RWPE1 (cell line): ENCODE results near the gene ADAD1.

Experiments used
- CTCF ChIA-PET: fragments of 350-600 bp; sonication (Branson Sonifier 250); formaldehyde crosslinking; extraction: SDS; loops from one replicate; lab custom pipeline; 2021; lab: Yijun Ruan, JAX
- POLR2A ChIA-PET: fragments of 400-600 bp; formaldehyde crosslinking; extraction: SDS; loops from one replicate; lab custom pipeline; 2020; ENCODE audit warnings: antibody characterized with exemption; ENCODE audit not compliant: low non-redundant PET; lab: Yijun Ruan, JAX
- DNase-seq: peaks from one replicate; pipeline ENCODE4 v3.0.0; 2012; ENCODE audit warnings: low spot score
- H3K27ac ChIP-seq: fragments of 450-650 bp; 2 replicates; pipeline ENCODE4 v1.5.1; 2017
- CTCF ChIP-seq: fragments of 450-650 bp; conservative IDR thresholded peaks from 2 replicates; pipeline ENCODE4 v1.5.1; 2017; ENCODE audit warnings: low read depth, mild to moderate bottlenecking

ADAD1 gene

DNA sequence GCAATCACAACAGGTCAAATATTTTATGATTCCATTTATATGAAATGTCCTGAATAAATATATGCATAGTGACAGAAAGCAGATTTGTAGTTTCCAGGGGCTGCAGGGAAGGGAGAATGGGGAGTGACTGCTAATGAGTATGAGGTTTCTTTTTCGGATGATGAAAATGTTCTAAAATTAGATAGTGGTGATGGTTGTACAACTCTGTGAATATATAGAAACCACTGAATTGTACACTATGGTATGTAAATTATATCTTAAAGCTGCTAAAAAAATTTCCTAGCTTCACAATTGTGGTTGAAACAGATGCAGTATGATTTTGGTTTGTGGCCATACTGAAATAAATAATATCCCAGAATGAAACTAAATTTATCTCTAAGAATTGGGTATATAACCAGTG, 90.6 kb downstream of the ADAD1 start:
- H3K27ac ChIP-seq, result no peak overlapping the region
- CTCF ChIA-PET, result no interaction called here
- no peak for TF ChIP-seq CTCF
- no peak for DNase-seq
- POLR2A ChIA-PET, result no interaction called here

GRCh38 chr4:122475233-122475632, 96.4 kb downstream of the ADAD1 start:
- POLR2A ChIA-PET, result no interaction called here
- CTCF ChIA-PET, result no interaction called here

DNA sequence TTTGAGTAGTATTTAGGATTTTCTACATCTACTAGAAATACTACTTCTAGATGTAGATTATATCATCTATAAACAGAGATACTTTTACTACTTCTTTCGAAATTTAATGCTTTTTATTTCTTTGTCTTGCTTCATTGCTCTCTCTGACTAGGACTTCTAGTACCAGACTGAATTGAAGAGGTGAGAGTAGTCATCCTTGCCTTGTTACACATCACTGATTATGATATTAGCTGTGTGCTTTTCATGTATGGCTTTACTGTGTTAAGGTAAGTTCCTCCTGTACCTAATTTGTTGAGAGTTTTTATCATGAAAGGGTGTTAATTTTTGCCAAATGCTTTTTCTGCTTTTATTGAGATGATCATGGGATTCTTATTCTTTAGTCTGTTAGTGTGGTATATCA, 97.3 kb downstream of the ADAD1 start:
- no peak overlapping the region for H3K27ac ChIP-seq
- no peak for DNase-seq
- ChIA-PET CTCF (no interaction called here), POLR2A (no interaction called here)
- no peak for TF ChIP-seq CTCF

More at GRCh38 chr4:122475233-122475632, 96.4 kb downstream of the ADAD1 start:
- H3K27ac ChIP-seq, result no peak overlapping the region
- DNase-seq, result no peak
- TF ChIP-seq CTCF, result no peak

DNA sequence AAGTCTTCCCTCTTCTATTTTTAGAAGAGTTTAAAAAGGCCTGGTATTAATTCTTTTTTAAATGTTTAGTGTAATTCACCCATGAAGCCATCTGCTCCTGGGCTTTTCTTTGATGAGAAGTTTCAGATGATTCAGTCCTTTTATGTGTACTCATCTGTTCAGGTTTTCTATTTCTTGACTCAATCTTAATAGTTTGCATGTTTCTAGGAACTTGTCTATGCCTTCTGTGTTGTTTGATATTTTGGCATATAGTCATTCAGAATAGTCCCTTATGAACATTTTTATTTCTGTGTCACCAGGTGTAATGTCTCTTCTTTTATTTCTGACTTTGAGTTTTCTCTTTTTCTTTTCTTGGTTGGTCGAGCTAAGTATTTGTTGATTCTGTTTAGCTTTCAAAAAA, 97.9 kb downstream of the ADAD1 start:
- DNase-seq, result no peak
- H3K27ac ChIP-seq, result no peak overlapping the region
- TF ChIP-seq CTCF, result no peak
- ChIA-PET POLR2A (no interaction called here), CTCF (no interaction called here)
